ENCODE results near the gene IFT43. TPM values are rescaled to one million over a fixed set of nuclear protein-coding genes. Genes with fewer than 3 reads are reported as not detected.

IFT43 gene
- total and polyA plus RNA-seq, 9 of the 15 experiments (the other 6 are each of a cell fraction or from before 2014, with no cell fraction given), result 4.9 to 12.8 (median 8.0) TPM

DNA sequence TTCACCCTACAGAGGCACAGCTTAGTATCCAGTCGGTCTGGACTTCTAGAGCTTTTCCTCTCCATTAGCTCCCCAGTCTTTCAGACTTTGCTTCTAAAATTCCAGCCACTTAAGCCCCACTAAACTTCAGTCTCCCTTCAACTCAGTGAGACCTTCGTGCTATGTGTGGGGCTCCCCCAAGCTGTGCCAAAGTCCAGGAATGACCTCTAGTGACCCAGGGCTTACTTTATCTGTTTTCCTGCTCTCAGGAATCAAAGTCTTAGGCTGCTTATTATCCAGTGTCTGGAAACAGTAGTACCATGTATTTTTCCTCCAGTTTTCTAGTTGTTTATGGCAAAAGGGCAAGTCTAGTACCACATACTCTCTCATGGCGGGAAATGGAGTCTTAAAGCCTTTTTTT lies 77.8 kb downstream of the IFT43 start:
- Histone ChIP-seq H3K27ac (ENCODE audit: extremely low read depth, low read depth, low read length) (no peak overlapping the region), H3K36me3 (ENCODE audit: control insufficient read depth, insufficient read depth, low read length) (no peaks in the 10 kb centered on the region), H3K9me1 (ENCODE audit: control insufficient read depth, insufficient read depth, low read length) (no peaks in the 10 kb centered on the region), H3K9ac (ENCODE audit: insufficient read depth in 1 of 2, low read depth in 2 of 2, low read length in 2 of 2) (no peak overlapping the region), H3K9me3 (replicated peaks; ENCODE audit: control insufficient read depth, insufficient read depth, low read depth, low read length) (peaks cover 2% of the 10 kb centered on the region; the same call in 1 of the 2 replicates), H3K4me2 (ENCODE audit: insufficient read depth, low read length) (no peak overlapping the region), H3K4me1 (replicated peaks in 1 of 2; ENCODE audit: control insufficient read depth in 2 of 2, insufficient read depth in 2 of 2, low read length in 2 of 2) (no peaks in the 10 kb centered on the region), H3K4me3 (no peak overlapping the region), H3K79me2 (ENCODE audit: control insufficient read depth, insufficient read depth, low read length) (no peaks in the 10 kb centered on the region), H4K20me1 (replicated peaks; ENCODE audit: control insufficient read depth, insufficient read depth, low read length) (no peaks in the 10 kb centered on the region), H3K27me3 (ENCODE audit: control insufficient read depth in 2 of 2, insufficient read depth in 2 of 2, low read length in 2 of 2) (no peaks in the 10 kb centered on the region), H2AFZ (ENCODE audit: low read depth, low read length) (no peak overlapping the region)
- no peak for FAIRE-seq
- ChIA-PET CTCF (ENCODE audit: low intra/inter-chr PET ratio) (no interaction called here), POLR2A (no interaction called here)
- no peak for DNase-seq (ENCODE audit: extremely low read depth in 1 of 4, low spot score in 3 of 4)
- no peak for ATAC-seq
- WGBS (ENCODE audit: insufficient coverage, low coverage, missing lambda C conversion rate), result 4% methylated on average over 3 of the region's 3 CpGs
- no TSS peak for BruUV-seq (replicated peaks)
- in situ Hi-C loops (cut with MboI), result no loop called here
- no peak for TF ChIP-seq ZNF197 (CRISPR knock-in tag; IDR thresholded peaks at IDR 0.05; ENCODE audit: low read depth)
- TF ChIP-seq CHCHD3 (CRISPR knock-in tag; IDR thresholded peaks at IDR 0.05), result no peak
- TF ChIP-seq POU5F1 (IDR thresholded peaks at IDR 0.05; ENCODE audit: borderline replicate concordance, low read depth, low read length, partially characterized antibody), result no peak
- TF ChIP-seq ZNF436 (CRISPR knock-in tag; IDR thresholded peaks at IDR 0.05), result no peak
- no peak for TF ChIP-seq CC2D1A (IDR thresholded peaks at IDR 0.05)
- TF ChIP-seq PTBP1 (IDR thresholded peaks at IDR 0.05; ENCODE audit: low read depth, low read length), result no peak
- no peak for TF ChIP-seq RFX7 (CRISPR knock-in tag; IDR thresholded peaks at IDR 0.05)
- no peak for TF ChIP-seq TAF1 (IDR thresholded peaks at IDR 0.05; ENCODE audit: control insufficient read depth, extremely low read depth, insufficient read depth, low read length, severe bottlenecking)
- no peak for TF ChIP-seq KLF10 (CRISPR knock-in tag; IDR thresholded peaks at IDR 0.05)
- TF ChIP-seq PTRF (tag; IDR thresholded peaks at IDR 0.05), result no peak
- no peak for TF ChIP-seq RBM39 (optimal IDR thresholded peaks at IDR 0.05; ENCODE audit: low read depth, low read length)
- TF ChIP-seq MCM7 (IDR thresholded peaks at IDR 0.05), result no peak
- TF ChIP-seq ATF4 (CRISPR knock-in tag; IDR thresholded peaks at IDR 0.05), result no peak
- TF ChIP-seq, protein P1, sequence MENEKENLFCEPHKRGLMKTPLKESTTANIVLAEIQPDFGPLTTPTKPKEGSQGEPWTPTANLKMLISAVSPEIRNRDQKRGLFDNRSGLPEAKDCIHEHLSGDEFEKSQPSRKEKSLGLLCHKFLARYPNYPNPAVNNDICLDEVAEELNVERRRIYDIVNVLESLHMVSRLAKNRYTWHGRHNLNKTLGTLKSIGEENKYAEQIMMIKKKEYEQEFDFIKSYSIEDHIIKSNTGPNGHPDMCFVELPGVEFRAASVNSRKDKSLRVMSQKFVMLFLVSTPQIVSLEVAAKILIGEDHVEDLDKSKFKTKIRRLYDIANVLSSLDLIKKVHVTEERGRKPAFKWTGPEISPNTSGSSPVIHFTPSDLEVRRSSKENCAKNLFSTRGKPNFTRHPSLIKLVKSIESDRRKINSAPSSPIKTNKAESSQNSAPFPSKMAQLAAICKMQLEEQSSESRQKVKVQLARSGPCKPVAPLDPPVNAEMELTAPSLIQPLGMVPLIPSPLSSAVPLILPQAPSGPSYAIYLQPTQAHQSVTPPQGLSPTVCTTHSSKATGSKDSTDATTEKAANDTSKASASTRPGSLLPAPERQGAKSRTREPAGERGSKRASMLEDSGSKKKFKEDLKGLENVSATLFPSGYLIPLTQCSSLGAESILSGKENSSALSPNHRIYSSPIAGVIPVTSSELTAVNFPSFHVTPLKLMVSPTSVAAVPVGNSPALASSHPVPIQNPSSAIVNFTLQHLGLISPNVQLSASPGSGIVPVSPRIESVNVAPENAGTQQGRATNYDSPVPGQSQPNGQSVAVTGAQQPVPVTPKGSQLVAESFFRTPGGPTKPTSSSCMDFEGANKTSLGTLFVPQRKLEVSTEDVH (IDR thresholded peaks at IDR 0.05; ENCODE audit: low read depth, partially characterized antibody), result no peak
- TF ChIP-seq SAFB (IDR thresholded peaks at IDR 0.05; ENCODE audit: borderline replicate concordance, low read depth, low read length), result no peak
- TF ChIP-seq TCFL5 (CRISPR knock-in tag; conservative IDR thresholded peaks at IDR 0.05), result no peak
- TF ChIP-seq, protein P2, sequence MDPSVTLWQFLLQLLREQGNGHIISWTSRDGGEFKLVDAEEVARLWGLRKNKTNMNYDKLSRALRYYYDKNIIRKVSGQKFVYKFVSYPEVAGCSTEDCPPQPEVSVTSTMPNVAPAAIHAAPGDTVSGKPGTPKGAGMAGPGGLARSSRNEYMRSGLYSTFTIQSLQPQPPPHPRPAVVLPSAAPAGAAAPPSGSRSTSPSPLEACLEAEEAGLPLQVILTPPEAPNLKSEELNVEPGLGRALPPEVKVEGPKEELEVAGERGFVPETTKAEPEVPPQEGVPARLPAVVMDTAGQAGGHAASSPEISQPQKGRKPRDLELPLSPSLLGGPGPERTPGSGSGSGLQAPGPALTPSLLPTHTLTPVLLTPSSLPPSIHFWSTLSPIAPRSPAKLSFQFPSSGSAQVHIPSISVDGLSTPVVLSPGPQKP (CRISPR knock-in tag; IDR thresholded peaks at IDR 0.05), result no peak
- no peak for TF ChIP-seq FUS (optimal IDR thresholded peaks at IDR 0.05; ENCODE audit: low read depth, low read length)
- TF ChIP-seq, protein P3, sequence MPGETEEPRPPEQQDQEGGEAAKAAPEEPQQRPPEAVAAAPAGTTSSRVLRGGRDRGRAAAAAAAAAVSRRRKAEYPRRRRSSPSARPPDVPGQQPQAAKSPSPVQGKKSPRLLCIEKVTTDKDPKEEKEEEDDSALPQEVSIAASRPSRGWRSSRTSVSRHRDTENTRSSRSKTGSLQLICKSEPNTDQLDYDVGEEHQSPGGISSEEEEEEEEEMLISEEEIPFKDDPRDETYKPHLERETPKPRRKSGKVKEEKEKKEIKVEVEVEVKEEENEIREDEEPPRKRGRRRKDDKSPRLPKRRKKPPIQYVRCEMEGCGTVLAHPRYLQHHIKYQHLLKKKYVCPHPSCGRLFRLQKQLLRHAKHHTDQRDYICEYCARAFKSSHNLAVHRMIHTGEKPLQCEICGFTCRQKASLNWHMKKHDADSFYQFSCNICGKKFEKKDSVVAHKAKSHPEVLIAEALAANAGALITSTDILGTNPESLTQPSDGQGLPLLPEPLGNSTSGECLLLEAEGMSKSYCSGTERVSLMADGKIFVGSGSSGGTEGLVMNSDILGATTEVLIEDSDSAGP (CRISPR knock-in tag; IDR thresholded peaks at IDR 0.05), result no peak
- TF ChIP-seq SMARCA5 (IDR thresholded peaks at IDR 0.05), result no peak
- intact Hi-C loops (cut with micrococcal nuclease), result no loop called here

Measured in K562 (cell line).